Left lung (tissue), 10 donors: ENCODE data around the gene CDH13. TPM values are rescaled to one million over a fixed set of nuclear protein-coding genes. Genes with fewer than 3 reads are reported as not detected.

Experiments used
- ATAC-seq: fragments of 200-7000 bp; cut with Tn5 transposase; one replicate; pipeline ENCODE4 v1.9.1; 2020; ENCODE audit warnings: moderate library complexity
- DNase-seq, 4 donors: peaks; one replicate each; pipeline ENCODE4 v3.0.0-alpha.2; 2013 to 2020
- H3K27ac ChIP-seq, 2 donors: fragments of 200-600 bp; sonication (generic) in 1 of 2; one replicate each; pipeline versions ENCODE4 v1.5.0 to v1.8.0; 2020 to 2021
- H3K27me3 ChIP-seq, 2 donors: fragments of 200-600 bp; sonication (generic) in 1 of 2; one replicate each; pipeline versions ENCODE4 v1.5.0 to v1.8.0; 2020 to 2021
- H3K36me3 ChIP-seq, 2 donors: fragments of 200-600 bp; sonication (generic) in 1 of 2; one replicate each; pipeline versions ENCODE4 v1.5.0 to v1.8.0; 2020 to 2021
- H3K4me1 ChIP-seq, 2 donors: fragments of 200-600 bp; one replicate each; pipeline ENCODE4 v1.8.0; 2021
- H3K4me3 ChIP-seq, 2 donors: fragments of 200-600 bp; sonication (generic) in 1 of 2; one replicate each; pipeline versions ENCODE4 v1.5.0 to v1.8.0; 2020 to 2021; ENCODE audit warnings: mild to moderate bottlenecking in 1 of 2
- H3K9me3 ChIP-seq, 2 donors: fragments of 200-600 bp; sonication (generic) in 1 of 2; one replicate each; pipeline versions ENCODE4 v1.5.0 to v1.8.0; 2020 to 2021
- CTCF ChIP-seq, 2 donors: fragments of 200-600 bp; sonication (generic) in 1 of 2; IDR thresholded peaks; one replicate each; pipeline versions ENCODE4 v1.5.0 to v1.8.0; 2021; ENCODE audit warnings: antibody characterized with exemption in 2 of 2
- intact Hi-C, 2 donors: fragments of 100-400 bp; cut with DNase I; formaldehyde crosslinking; loops; one replicate each; pipeline versions ENCODE4 v1.11.2 to v1.14.2; 2022
- polyA plus RNA-seq, 6 donors: library from polyadenylated mRNA; unstranded; fragments of 120-200 nt; gene quantifications; one replicate each; pipeline ENCODE4 v1.2.1, GENCODE V29; 2013; ENCODE audit not compliant: insufficient read length in 6 of 6
- total RNA-seq, 2 donors: library from RNA; stranded (reverse); fragmentation: NEBNext Ultra II Directional; extraction: Animal tissue kit (Norgen Biotek cat#: 25700); gene quantifications; one replicate each; pipeline ENCODE4 v1.2.1, GENCODE V29; 2021
- donor health status: DM: no; HTN: yes; CAD: no.
- donor health status: DM: no; HTN: no; CAD: no.

CDH13 gene
- total and polyA plus RNA-seq, 8 donors, result 2.7 to 20.3 (median 3.2) TPM

DNA sequence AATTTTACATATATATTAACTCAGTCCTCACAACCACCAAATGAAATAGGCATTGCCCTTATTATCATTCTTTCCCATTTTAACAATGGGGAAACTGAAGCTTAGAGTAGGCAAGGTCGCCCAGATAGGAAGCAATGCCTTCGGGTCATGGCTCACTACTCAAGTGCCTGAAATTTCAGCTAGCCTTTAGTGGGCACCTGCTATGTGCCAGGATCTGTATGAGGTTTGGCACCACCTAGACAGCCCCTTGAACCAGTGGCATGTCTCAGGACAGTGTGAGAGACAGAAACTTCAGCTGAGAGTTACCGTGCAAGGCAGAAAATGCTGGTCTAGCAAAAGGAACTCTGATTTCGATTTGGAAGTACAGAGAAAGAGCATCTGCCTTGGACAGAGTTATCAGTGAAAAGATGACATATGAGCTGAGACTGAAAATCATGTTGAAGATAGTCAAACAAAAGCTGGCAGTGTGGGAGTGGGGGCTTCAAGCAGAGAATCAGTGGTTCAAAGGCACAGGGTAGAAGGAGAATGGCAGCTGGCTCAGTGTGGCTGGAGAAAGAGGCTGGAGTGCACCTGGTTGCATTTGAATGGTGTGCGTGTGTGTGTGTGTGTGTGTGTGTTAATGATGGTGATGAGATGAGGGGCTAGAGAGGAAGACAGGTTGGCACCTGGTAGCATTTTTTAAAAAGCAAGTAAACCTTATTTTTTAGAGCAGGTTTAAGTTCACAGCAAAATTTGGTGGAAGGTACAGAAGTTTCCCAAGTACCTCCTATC lies 29.1 kb downstream of the CDH13 start:
- no peak for TF ChIP-seq CTCF (IDR thresholded peaks at IDR 0.05)
- ATAC-seq (no peak), DNase-seq (no peak)
- H3K27me3 ChIP-seq, result no peaks in the 10 kb centered on the region
- no peaks in the 10 kb centered on the region for H3K36me3 ChIP-seq
- peaks cover 0 to 2% of the 10 kb centered on the region in 2 donors for H3K4me1 ChIP-seq
- intact Hi-C loops, result no loop called here
- H3K27ac ChIP-seq, result no peak overlapping the region
- H3K9me3 ChIP-seq, result no peaks in the 10 kb centered on the region
- no peak overlapping the region for H3K4me3 ChIP-seq

DNA sequence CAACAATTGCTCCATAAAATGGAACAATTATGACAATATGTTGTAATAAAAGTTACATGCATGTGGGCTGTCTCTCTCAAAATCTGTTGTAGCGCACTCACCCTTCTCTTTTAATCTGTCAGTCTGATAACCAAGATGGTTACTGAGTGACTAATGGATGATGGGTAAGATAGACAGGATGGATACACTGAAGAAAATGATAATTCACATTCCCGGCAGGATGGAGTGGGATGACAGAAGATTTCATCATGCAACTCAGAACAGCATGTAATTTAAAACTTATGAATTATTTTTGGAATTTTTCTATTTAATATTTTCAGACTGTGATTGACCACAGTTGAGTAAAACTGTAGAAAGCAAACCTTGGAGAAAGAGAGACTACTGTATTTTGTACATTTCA lies 30.5 kb downstream of the CDH13 start:
- ATAC-seq, result no peak

GRCh38 chr16:82657786-82658185 lies 31.0 kb downstream of the CDH13 start:
- Histone ChIP-seq H3K27ac (no peak overlapping the region), H3K27me3 (no peaks in the 10 kb centered on the region), H3K36me3 (no peaks in the 10 kb centered on the region), H3K4me1 (peaks cover 0 to 2% of the 10 kb centered on the region in 2 donors), H3K4me3 (no peak overlapping the region), H3K9me3 (no peaks in the 10 kb centered on the region)
- no peak for ATAC-seq
- no peak for TF ChIP-seq CTCF (IDR thresholded peaks at IDR 0.05)
- no peak for DNase-seq
- intact Hi-C loops, result no loop called here

More for the DNA sequence above, 30.5 kb downstream of the CDH13 start:
- H3K27me3 ChIP-seq, result no peaks in the 10 kb centered on the region
- no peaks in the 10 kb centered on the region for H3K9me3 ChIP-seq
- TF ChIP-seq CTCF (IDR thresholded peaks at IDR 0.05), result no peak
- no peak overlapping the region for H3K27ac ChIP-seq
- intact Hi-C loops, result no loop called here
- H3K36me3 ChIP-seq, result no peaks in the 10 kb centered on the region
- no peak for DNase-seq
- H3K4me1 ChIP-seq, result peaks cover 0 to 2% of the 10 kb centered on the region in 2 donors
- no peak overlapping the region for H3K4me3 ChIP-seq

DNA sequence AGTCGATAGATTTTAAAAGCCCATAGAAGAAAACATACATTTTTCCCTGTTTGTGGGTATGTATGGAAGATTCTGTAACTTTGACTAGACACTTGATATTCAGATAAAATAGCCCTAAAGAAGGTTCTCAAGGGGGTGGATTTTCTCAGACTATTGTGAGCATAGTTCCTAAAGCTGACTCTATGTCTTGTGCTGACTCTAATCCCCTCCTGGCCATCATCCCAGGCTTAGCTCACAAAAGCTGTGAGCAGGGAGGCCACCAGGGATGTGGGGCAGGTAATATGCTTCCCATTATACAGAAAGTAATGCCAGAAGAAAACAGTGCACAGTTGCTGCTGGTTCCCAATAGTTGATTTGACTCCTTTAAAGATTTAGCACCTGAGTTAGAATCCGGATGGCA lies 32.0 kb downstream of the CDH13 start:
- no peak overlapping the region for H3K27ac ChIP-seq
- H3K36me3 ChIP-seq, result no peaks in the 10 kb centered on the region
- no peak overlapping the region for H3K4me3 ChIP-seq
- no peak for DNase-seq
- ATAC-seq, result no peak
- peaks cover 0 to 1% of the 10 kb centered on the region in 2 donors for H3K4me1 ChIP-seq
- intact Hi-C loops, result no loop called here
- H3K27me3 ChIP-seq, result no peaks in the 10 kb centered on the region
- TF ChIP-seq CTCF (IDR thresholded peaks at IDR 0.05), result no peak
- no peaks in the 10 kb centered on the region for H3K9me3 ChIP-seq

DNA sequence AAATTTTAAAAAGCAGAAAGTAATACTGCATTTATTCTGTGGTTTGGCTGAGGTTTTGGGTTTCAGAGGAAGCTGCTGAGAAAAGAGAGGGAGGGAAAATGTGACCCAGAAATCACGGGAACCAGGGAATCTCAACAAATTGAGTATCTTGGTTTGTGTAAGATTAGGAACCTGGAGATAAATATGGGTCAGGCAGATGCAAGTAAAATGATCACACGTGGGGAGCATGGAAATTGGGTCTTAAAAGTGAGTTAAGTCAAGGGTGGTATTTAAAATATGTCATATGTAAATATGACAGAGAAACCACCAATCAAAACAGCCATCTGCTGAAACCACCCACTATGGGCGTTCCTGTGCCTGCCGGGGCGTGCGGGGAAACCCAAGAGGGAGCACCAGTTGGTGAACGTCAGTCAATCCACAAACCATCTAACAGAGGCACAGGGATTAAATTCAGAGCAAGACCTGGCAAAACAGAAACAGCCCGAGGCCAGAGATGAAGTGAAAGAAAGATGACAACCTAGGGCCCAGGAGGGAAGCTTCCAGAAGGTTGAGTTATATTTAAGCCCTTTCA lies 33.4 kb downstream of the CDH13 start:
- Histone ChIP-seq H3K36me3 (no peaks in the 10 kb centered on the region), H3K4me3 (no peak overlapping the region), H3K9me3 (no peaks in the 10 kb centered on the region), H3K4me1 (no peaks in the 10 kb centered on the region), H3K27me3 (no peaks in the 10 kb centered on the region), H3K27ac (no peak overlapping the region)
- intact Hi-C loops, result no loop called here
- ATAC-seq (no peak), DNase-seq (no peak)
- TF ChIP-seq CTCF (IDR thresholded peaks at IDR 0.05), result no peak
